Kasumi-1 (cell line): ENCODE measurements around the gene WDSUB1.

Source experiments
- DNase-seq, 2 experiments: peaks; one replicate each; lab custom pipeline; 2025; lab: John Stamatoyannopoulos, UW

The WDSUB1 gene

GRCh38 chr2:159199236-159199635 lies 87.3 kb downstream of the WDSUB1 start:
- no peak for DNase-seq

- no peak for DNase-seq
Observed at GRCh38 chr2:159196393-159196925, 90.0 kb downstream of the WDSUB1 start.

GRCh38 chr2:159195697-159196096 lies 90.8 kb downstream of the WDSUB1 start:
- no peak for DNase-seq

- DNase-seq = no peak
Observed at GRCh38 chr2:159194241-159194640, 92.3 kb downstream of the WDSUB1 start.

- DNase-seq = peak; percentile 68 to 76
Observed at GRCh38 chr2:159193791-159194190, 92.7 kb downstream of the WDSUB1 start.

- no peak for DNase-seq
Observed at GRCh38 chr2:159192371-159192918, 94.1 kb downstream of the WDSUB1 start.

GRCh38 chr2:159188449-159188848 lies 98.1 kb downstream of the WDSUB1 start:
- no peak for DNase-seq

- DNase-seq = no peak
Observed at GRCh38 chr2:159187106-159187505, 99.4 kb downstream of the WDSUB1 start.

- no peak for DNase-seq
Observed at GRCh38 chr2:159186462-159186861, 100.0 kb downstream of the WDSUB1 start.
